Lung (tissue), 12 donors: ENCODE results near the gene CALD1. TPM values are rescaled to one million over a fixed set of nuclear protein-coding genes. Genes with fewer than 3 reads are reported as not detected.

ENCODE experiments used
- ATAC-seq: fragments of 200-7000 bp; cut with Tn5 transposase; one replicate; pipeline ENCODE4 v1.9.1; 2020; ENCODE audit warnings: moderate number of reproducible peaks; ENCODE audit not compliant: insufficient read depth, low FRiP score
- DNase-seq, 3 donors: peaks; one replicate each; pipeline ENCODE4 v3.0.0-alpha.2; 2013 to 2017
- H3K27ac ChIP-seq, 2 donors: one replicate each; pipeline ENCODE4 v1.5.1; 2013; ENCODE audit warnings: mild to moderate bottlenecking in 2 of 2, moderate library complexity in 2 of 2, control low read depth in 1 of 2, inconsistent platforms in 1 of 2, low read depth in 1 of 2, low read length in 1 of 2
- H3K27me3 ChIP-seq, 3 donors: one replicate each; pipeline ENCODE4 v1.5.1; 2013; ENCODE audit warnings: low read length in 2 of 3; ENCODE audit not compliant: control insufficient read depth in 3 of 3, insufficient read depth in 3 of 3
- H3K36me3 ChIP-seq, 4 donors: one replicate each; pipeline ENCODE4 v1.5.1; 2013; ENCODE audit warnings: low read length in 4 of 4, mild to moderate bottlenecking in 1 of 4, moderate library complexity in 1 of 4; ENCODE audit not compliant: control insufficient read depth in 4 of 4, insufficient read depth in 4 of 4
- H3K4me1 ChIP-seq, 5 donors: one replicate each; pipeline ENCODE4 v1.5.1; 2013; ENCODE audit warnings: low read length in 5 of 5, mild to moderate bottlenecking in 2 of 5, moderate library complexity in 1 of 5; ENCODE audit not compliant: control insufficient read depth in 5 of 5, insufficient read depth in 5 of 5
- H3K4me3 ChIP-seq: one replicate; pipeline ENCODE4 v1.5.1; 2013; ENCODE audit warnings: mild to moderate bottlenecking, control low read depth, moderate library complexity
- H3K9ac ChIP-seq, 2 donors: one replicate each; pipeline ENCODE4 v1.5.1; 2013; ENCODE audit warnings: low read length in 2 of 2, control low read depth in 1 of 2; ENCODE audit not compliant: insufficient read depth in 1 of 2
- H3K9me3 ChIP-seq, 4 donors: one replicate each; pipeline ENCODE4 v1.5.1; 2013; ENCODE audit warnings: low read length in 3 of 4, mild to moderate bottlenecking in 1 of 4, moderate library complexity in 1 of 4; ENCODE audit not compliant: control insufficient read depth in 4 of 4, insufficient read depth in 3 of 4
- CTCF ChIP-seq: IDR thresholded peaks from 2 replicates; pipeline ENCODE4 v1.5.1; 2012; ENCODE audit warnings: mild to moderate bottlenecking; ENCODE audit errors: control extremely low read depth, extremely low read depth
- WGBS, 2 donors: extraction: QIAGEN DNeasy Blood & Tissue Kit; methylation state at CpG; one replicate each; pipeline ENCODE4 v1.1.7; 2013; 5-methylcytosine and 5-hydroxymethylcytosine counted together
- polyA plus RNA-seq, 2 donors: library from polyadenylated mRNA; stranded (reverse); fragments of 200-250 nt; gene quantifications; one replicate each; pipeline ENCODE4 v1.2.1, GENCODE V29; 2013
- total RNA-seq, 2 donors: library from RNA; depleted of rRNA in 1 of 2; stranded (reverse); fragments of >200 nt in 1 of 2; gene quantifications; one replicate each; pipeline ENCODE4 v1.2.1, GENCODE V29; 2014 to 2021
- donor health status: control.
- donor health status: control.
- donor health status: Bipolar disorder and iron deficiency.
- donor health status: healthy.
- donor health status: DM: yes; HTN: yes; CAD: no.

The CALD1 gene
- total and polyA plus RNA-seq, 4 donors = 56.4 to 173 (median 92.0) TPM

GRCh38 chr7:134783294-134784069, 4.0 kb downstream of the CALD1 start:
- TF ChIP-seq CTCF = no peak
- peaks cover 0 to 5% (median 0%) of the 10 kb centered on the region in 4 donors for H3K36me3 ChIP-seq
- 79 to 80% methylated on average over 7 of the region's 7 CpGs for WGBS, 2 donors

GRCh38 chr7:134784251-134785049, 5.0 kb downstream of the CALD1 start:
- Histone ChIP-seq H3K4me1 (peaks cover 0 to 54% (median 7%) of the 10 kb centered on the region in 5 donors), H3K27me3 (peaks cover 0 to 45% (median 0%) of the 10 kb centered on the region in 3 donors), H3K27ac (no peak overlapping the region), H3K4me3 (no peak overlapping the region), H3K9me3 (no peaks in the 10 kb centered on the region), H3K36me3 (peaks cover 0 to 5% (median 0%) of the 10 kb centered on the region in 4 donors), H3K9ac (no peak overlapping the region)
- DNase-seq (no peak), ATAC-seq (no peak)
- no peak for TF ChIP-seq CTCF
- 94 to 96% methylated on average over 9 of the region's 9 CpGs for WGBS, 2 donors

More at GRCh38 chr7:134783294-134784069, 4.0 kb downstream of the CALD1 start:
- no peak for DNase-seq
- H3K9ac ChIP-seq = no peak overlapping the region
- H3K27ac ChIP-seq = peak overlapping the region in 1 of 2 donors; percentile 10
- H3K27me3 ChIP-seq = peaks cover 0 to 45% (median 0%) of the 10 kb centered on the region in 3 donors
- no peak for ATAC-seq
- H3K9me3 ChIP-seq = no peaks in the 10 kb centered on the region
- peaks cover 2 to 56% (median 9%) of the 10 kb centered on the region in 5 donors for H3K4me1 ChIP-seq
- H3K4me3 ChIP-seq = no peak overlapping the region

- TF ChIP-seq CTCF = no peak
- Histone ChIP-seq H3K4me3 (no peak overlapping the region), H3K4me1 (peaks cover 7 to 66% (median 8%) of the 10 kb centered on the region in 5 donors), H3K36me3 (peaks cover 0 to 5% (median 0%) of the 10 kb centered on the region in 4 donors), H3K27me3 (peaks cover 0 to 42% (median 0%) of the 10 kb centered on the region in 3 donors), H3K27ac (peak overlapping the region in 1 of 2 donors; percentile 6), H3K9me3 (no peaks in the 10 kb centered on the region), H3K9ac (no peak overlapping the region)
- DNase-seq = no peak
- ATAC-seq = no peak
Measured at GRCh38 chr7:134785842-134786241, 6.4 kb downstream of the CALD1 start.
